Embryonic facial prominence (tissue), 1 donor: ENCODE data around the gene HOXA5.

Experiments used
- DNase-seq: peaks from one replicate; pipeline ENCODE4 v3.0.0-alpha.2; 2016; ENCODE audit errors: extremely low spot score

Gene HOXA5

GRCh38 chr7:27148756-27149641 is 5.5 kb upstream of the HOXA5 start:
- no peak for DNase-seq

- no peak for DNase-seq
These were observed 4.7 kb upstream of the HOXA5 start for GRCh38 chr7:27148031-27148755.

GRCh38 chr7:27147199-27148030 is 3.9 kb upstream of the HOXA5 start, which contains the start of gene HOXA6:
TSS of gene HOXA6 (minus strand) at chr7:27147774. CDS start at chr7:27147749, 25 bp downstream.
- no peak for DNase-seq

- DNase-seq, result no peak
These were observed 3.2 kb upstream of the HOXA5 start for GRCh38 chr7:27146491-27147198.

GRCh38 chr7:27145914-27146412 is 2.5 kb upstream of the HOXA5 start:
- DNase-seq, result no peak

- DNase-seq, result no peak
These were observed 1.9 kb upstream of the HOXA5 start for GRCh38 chr7:27145165-27145913.

GRCh38 chr7:27144781-27145164 is 1.3 kb upstream of the HOXA5 start:
- no peak for DNase-seq

GRCh38 chr7:27143950-27144780 is 684 bp upstream of the HOXA5 start:
- DNase-seq, result no peak

- DNase-seq, result no peak
These were observed 880 bp downstream of the HOXA5 start for GRCh38 chr7:27142580-27143022.

- no peak for DNase-seq
These were observed 1.4 kb downstream of the HOXA5 start for GRCh38 chr7:27141923-27142579.

GRCh38 chr7:27141137-27141922 is 2.2 kb downstream of the HOXA5 start:
- DNase-seq, result no peak

- no peak for DNase-seq
These were observed 3.2 kb downstream of the HOXA5 start for GRCh38 chr7:27140126-27140857.

GRCh38 chr7:27139334-27140125 is 4.0 kb downstream of the HOXA5 start:
- no peak for DNase-seq

GRCh38 chr7:27138985-27139333 is 4.5 kb downstream of the HOXA5 start:
- no peak for DNase-seq

GRCh38 chr7:27138472-27138871 is 5.0 kb downstream of the HOXA5 start:
- DNase-seq, result no peak

GRCh38 chr7:27137640-27138315 is 5.7 kb downstream of the HOXA5 start:
- DNase-seq, result no peak
